H9 (cell line): ENCODE data around the gene ERF. TPM values are rescaled to one million over a fixed set of nuclear protein-coding genes. Genes with fewer than 3 reads are reported as not detected.

Experiments used
- DNase-seq: peaks from one replicate; pipeline ENCODE4 v3.0.0-alpha.2; 2017
- H2AFZ ChIP-seq: one replicate; pipeline ENCODE4 v1.6.1; 2013; ENCODE audit warnings: mild to moderate bottlenecking, low read length, control low read depth, moderate library complexity
- H2AK5ac ChIP-seq: 2 replicates; pipeline ENCODE4 v1.6.1; 2013; ENCODE audit warnings: low read length, control low read depth, mixed read lengths; ENCODE audit not compliant: insufficient read length
- H2BK120ac ChIP-seq: one replicate; pipeline ENCODE4 v1.6.1; 2013; ENCODE audit warnings: low read depth, mild to moderate bottlenecking, low read length, control low read depth, inconsistent platforms; ENCODE audit not compliant: poor library complexity, severe bottlenecking
- H2BK12ac ChIP-seq: 2 replicates; pipeline ENCODE4 v1.6.1; 2013; ENCODE audit warnings: low read length, control low read depth, mixed read lengths, low read depth; ENCODE audit not compliant: insufficient read length
- H2BK15ac ChIP-seq: 2 replicates; pipeline ENCODE4 v1.6.1; 2013; ENCODE audit warnings: low read depth, low read length, control low read depth
- H2BK20ac ChIP-seq: one replicate; pipeline ENCODE4 v1.6.1; 2013; ENCODE audit warnings: low read depth, mild to moderate bottlenecking, low read length, control low read depth, inconsistent platforms; ENCODE audit not compliant: poor library complexity, severe bottlenecking
- H2BK5ac ChIP-seq: 2 replicates; pipeline ENCODE4 v1.6.1; 2013; ENCODE audit warnings: low read length, control low read depth, mixed read lengths; ENCODE audit not compliant: insufficient read length
- H3K14ac ChIP-seq: 2 replicates; pipeline ENCODE4 v1.6.1; 2013; ENCODE audit warnings: low read length, control low read depth; ENCODE audit not compliant: insufficient read depth
- H3K18ac ChIP-seq: 2 replicates; pipeline ENCODE4 v1.6.1; 2013; ENCODE audit warnings: low read depth, mild to moderate bottlenecking, mixed read lengths, low read length, control low read depth; ENCODE audit not compliant: insufficient read length
- H3K23ac ChIP-seq: 2 replicates; pipeline ENCODE4 v1.6.1; 2013; ENCODE audit warnings: low read length, control low read depth, mixed read lengths, low read depth; ENCODE audit not compliant: insufficient read length
- H3K23me2 ChIP-seq: 2 replicates; pipeline ENCODE4 v1.6.1; 2013; ENCODE audit warnings: low read depth, mild to moderate bottlenecking, mixed read lengths, low read length, control low read depth; ENCODE audit not compliant: insufficient read length, poor library complexity, severe bottlenecking
- H3K27ac ChIP-seq: 2 replicates; pipeline ENCODE4 v1.5.1; 2013; ENCODE audit warnings: low read length, control low read depth, mixed read lengths, low read depth; ENCODE audit not compliant: insufficient read length
- H3K27me3 ChIP-seq: 2 replicates; pipeline ENCODE4 v1.6.1; 2013; ENCODE audit warnings: low read length, control low read depth, inconsistent platforms; ENCODE audit not compliant: insufficient read depth
- H3K4ac ChIP-seq: 2 replicates; pipeline ENCODE4 v1.6.1; 2013; ENCODE audit warnings: low read depth, mild to moderate bottlenecking, control low read depth, inconsistent platforms, low read length, moderate library complexity
- H3K4me1 ChIP-seq: 2 replicates; pipeline ENCODE4 v1.6.1; 2013; ENCODE audit warnings: low read length, control low read depth, inconsistent platforms; ENCODE audit not compliant: insufficient read depth
- H3K4me2 ChIP-seq: 2 replicates; pipeline ENCODE4 v1.6.1; 2013; ENCODE audit warnings: low read length, control low read depth, mixed read lengths; ENCODE audit not compliant: insufficient read length, insufficient read depth
- H3K56ac ChIP-seq: 2 replicates; pipeline ENCODE4 v1.6.1; 2013; ENCODE audit warnings: low read depth, mild to moderate bottlenecking, mixed read lengths, low read length, control low read depth; ENCODE audit not compliant: insufficient read length
- H3K79me1 ChIP-seq: 2 replicates; pipeline ENCODE4 v1.6.1; 2013; ENCODE audit warnings: low read depth, mild to moderate bottlenecking, moderate library complexity, low read length, control low read depth, inconsistent platforms; ENCODE audit not compliant: insufficient read depth, poor library complexity, severe bottlenecking
- H3K79me2 ChIP-seq: 2 replicates; pipeline ENCODE4 v1.6.1; 2013; ENCODE audit warnings: low read length, control low read depth, inconsistent platforms; ENCODE audit not compliant: insufficient read depth
- H3K9ac ChIP-seq: 2 replicates; pipeline ENCODE4 v1.6.1; 2013; ENCODE audit warnings: low read length, control low read depth, mixed read lengths; ENCODE audit not compliant: insufficient read length; ENCODE audit errors: extremely low read depth
- H3K9me3 ChIP-seq: one replicate; pipeline ENCODE4 v1.6.1; 2013; ENCODE audit warnings: low read depth, low read length, inconsistent platforms; ENCODE audit not compliant: control insufficient read depth
- H3T11ph ChIP-seq: one replicate; pipeline ENCODE4 v1.6.1; 2013; ENCODE audit warnings: mild to moderate bottlenecking, low read length, control low read depth, inconsistent platforms
- H4K20me1 ChIP-seq: one replicate; pipeline ENCODE4 v1.6.1; 2013; ENCODE audit not compliant: control insufficient read depth, insufficient read length, insufficient read depth
- H4K5ac ChIP-seq: 2 replicates; pipeline ENCODE4 v1.6.1; 2013; ENCODE audit warnings: low read depth, mild to moderate bottlenecking, mixed read lengths, low read length, control low read depth; ENCODE audit not compliant: insufficient read length
- H4K8ac ChIP-seq: replicated peaks from 2 replicates; pipeline ENCODE4 v1.6.1; 2013; ENCODE audit warnings: low read length, control low read depth, mixed read lengths, low read depth; ENCODE audit not compliant: insufficient read length
- H4K91ac ChIP-seq: 2 replicates; pipeline ENCODE4 v1.6.1; 2013; ENCODE audit warnings: low read depth, mild to moderate bottlenecking, moderate library complexity, mixed read lengths, low read length, control low read depth; ENCODE audit not compliant: insufficient read length
- H3K27ac Mint-ChIP-seq, 3 experiments: 2 replicates in 2 of 3; 3 replicates in 1 of 3; pipeline ENCODE4 v1.8.0; 2020 to 2021; ENCODE audit warnings: mixed read lengths in 3 of 3, mild to moderate bottlenecking in 1 of 3, moderate library complexity in 1 of 3
- H3K27me3 Mint-ChIP-seq: 2 replicates; pipeline ENCODE4 v1.8.0; 2021; ENCODE audit warnings: low read depth, mild to moderate bottlenecking, moderate library complexity, mixed read lengths
- H3K36me3 Mint-ChIP-seq, 3 experiments: 2 replicates in 2 of 3; 3 replicates in 1 of 3; pipeline ENCODE4 v1.8.0; 2020 to 2021; ENCODE audit warnings: low read depth in 3 of 3, mixed read lengths in 3 of 3; ENCODE audit not compliant: insufficient read depth in 1 of 3
- H3K4me1 Mint-ChIP-seq, 2 experiments: 2 replicates each; pipeline ENCODE4 v1.8.0; 2020; ENCODE audit warnings: mixed read lengths in 2 of 2
- H3K4me3 Mint-ChIP-seq, 2 experiments: 2 replicates in 1 of 2; 3 replicates in 1 of 2; pipeline ENCODE4 v1.8.0; 2020 to 2021; ENCODE audit warnings: mild to moderate bottlenecking in 2 of 2, mixed read lengths in 2 of 2, moderate library complexity in 1 of 2
- H3K9me3 Mint-ChIP-seq, 2 experiments: 2 replicates in 1 of 2; 3 replicates in 1 of 2; pipeline ENCODE4 v1.8.0; 2020; ENCODE audit warnings: mild to moderate bottlenecking in 2 of 2, mixed read lengths in 2 of 2, moderate library complexity in 1 of 2
- WGBS: extraction: QIAGEN DNeasy Blood & Tissue Kit; methylation state at CpG from one replicate; pipeline ENCODE4 v1.1.7; 2013; ENCODE audit warnings: missing lambda C conversion rate, low lambda C conversion rate, mixed read lengths; ENCODE audit not compliant: insufficient read length; ENCODE audit errors: extremely low coverage; 5-methylcytosine and 5-hydroxymethylcytosine counted together
- total RNA-seq: library from RNA; stranded (reverse); gene quantifications from 2 replicates; pipeline ENCODE4 v1.2.1, GENCODE V29; 2021
- TF ChIP-seq, protein P1 (sequence below): fragments of 200-600 bp; sonication (generic); conservative IDR thresholded peaks from 3 replicates; pipeline ENCODE4 v1.8.0; 2021; ENCODE audit warnings: antibody characterized with exemption, mild to moderate bottlenecking

The ERF gene
- total RNA-seq, 1 experiment from 2014 or later: 126 TPM

GRCh38 chr19:42279902-42280814 is 25.2 kb upstream of the ERF start:
- Histone ChIP-seq H3K18ac (no peak overlapping the region), H3T11ph (no peak overlapping the region), H2BK20ac (no peak overlapping the region), H3K23ac (no peak overlapping the region), H2BK12ac (no peak overlapping the region), H2BK120ac (no peak overlapping the region), H3K23me2 (peaks cover 18% of the 10 kb centered on the region), H3K27ac (no peak overlapping the region), H3K14ac (no peak overlapping the region), H2AFZ (no peak overlapping the region), H3K4me2 (peak overlapping the region; percentile 7), H3K9me3 (no peaks in the 10 kb centered on the region), H3K56ac (no peak overlapping the region), H3K79me2 (peaks cover 3% of the 10 kb centered on the region; the same call in 1 of the 2 replicates), H4K91ac (no peak overlapping the region), H4K5ac (no peak overlapping the region), H3K79me1 (no peaks in the 10 kb centered on the region), H2AK5ac (no peak overlapping the region), H4K20me1 (peaks cover 3% of the 10 kb centered on the region), H3K4ac (no peak overlapping the region), H4K8ac (no peak overlapping the region), H2BK15ac (no peak overlapping the region), H3K27me3 (no peaks in the 10 kb centered on the region), H3K4me1 (peaks cover 8% of the 10 kb centered on the region; the same call in 1 of the 2 replicates), H2BK5ac (no peak overlapping the region), H3K9ac (no peak overlapping the region)
- WGBS: no CpG with 5 or more reads among the region's 89 CpGs
- Mint-ChIP-seq H3K4me1 (peaks cover 32 to 37% of the 10 kb centered on the region in 2 experiments), H3K4me3 (peak overlapping the region; percentile 66 to 88), H3K9me3 (no peaks in the 10 kb centered on the region; a peak in 2 of 5 replicates), H3K27me3 (no peaks in the 10 kb centered on the region; the same call in 1 of the 2 replicates), H3K27ac (peak overlapping the region in 1 of 3 experiments; percentile 59; a peak in 2 of 7 replicates), H3K36me3 (peaks cover 0 to 3% (median 1%) of the 10 kb centered on the region in 3 experiments; a peak in 4 of 7 replicates)
- DNase-seq: peak; percentile 86
- TF ChIP-seq, protein P1, sequence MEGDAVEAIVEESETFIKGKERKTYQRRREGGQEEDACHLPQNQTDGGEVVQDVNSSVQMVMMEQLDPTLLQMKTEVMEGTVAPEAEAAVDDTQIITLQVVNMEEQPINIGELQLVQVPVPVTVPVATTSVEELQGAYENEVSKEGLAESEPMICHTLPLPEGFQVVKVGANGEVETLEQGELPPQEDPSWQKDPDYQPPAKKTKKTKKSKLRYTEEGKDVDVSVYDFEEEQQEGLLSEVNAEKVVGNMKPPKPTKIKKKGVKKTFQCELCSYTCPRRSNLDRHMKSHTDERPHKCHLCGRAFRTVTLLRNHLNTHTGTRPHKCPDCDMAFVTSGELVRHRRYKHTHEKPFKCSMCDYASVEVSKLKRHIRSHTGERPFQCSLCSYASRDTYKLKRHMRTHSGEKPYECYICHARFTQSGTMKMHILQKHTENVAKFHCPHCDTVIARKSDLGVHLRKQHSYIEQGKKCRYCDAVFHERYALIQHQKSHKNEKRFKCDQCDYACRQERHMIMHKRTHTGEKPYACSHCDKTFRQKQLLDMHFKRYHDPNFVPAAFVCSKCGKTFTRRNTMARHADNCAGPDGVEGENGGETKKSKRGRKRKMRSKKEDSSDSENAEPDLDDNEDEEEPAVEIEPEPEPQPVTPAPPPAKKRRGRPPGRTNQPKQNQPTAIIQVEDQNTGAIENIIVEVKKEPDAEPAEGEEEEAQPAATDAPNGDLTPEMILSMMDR: peak; percentile 97
